ENCODE measurements around the gene PIK3CB.
"Not testable (repeated sequence)": the region's sequence is repeated elsewhere in the genome, so short reads cannot be mapped to it uniquely, and the experiment has no call there.

PIK3CB gene

GRCh38 chr3:138747225-138747624, 87.5 kb downstream of the PIK3CB start:
- no peak for DNase-seq (ENCODE audit: low spot score)

GRCh38 chr3:138740072-138740471, 94.7 kb downstream of the PIK3CB start:
- no peak for DNase-seq (ENCODE audit: low spot score)

- no peak for DNase-seq (ENCODE audit: low spot score)
Measured at GRCh38 chr3:138732456-138732855, 102.3 kb downstream of the PIK3CB start.

- peak; percentile 11 for DNase-seq (ENCODE audit: low spot score)
Measured at GRCh38 chr3:138726946-138727730, 107.6 kb downstream of the PIK3CB start.

- DNase-seq (ENCODE audit: low spot score) = not testable (repeated sequence)
Measured at GRCh38 chr3:138726042-138726441, 108.7 kb downstream of the PIK3CB start.

- no peak for DNase-seq (ENCODE audit: low spot score)
Measured at GRCh38 chr3:138725116-138725515, 109.6 kb downstream of the PIK3CB start.

GRCh38 chr3:138724443-138724842, 110.3 kb downstream of the PIK3CB start:
- DNase-seq (ENCODE audit: low spot score) = no peak

- DNase-seq (ENCODE audit: low spot score) = no peak
Measured at GRCh38 chr3:138718849-138719248, 115.9 kb downstream of the PIK3CB start.

GRCh38 chr3:138717348-138717747, 117.4 kb downstream of the PIK3CB start:
- no peak for DNase-seq (ENCODE audit: low spot score)

- DNase-seq (ENCODE audit: low spot score) = no peak
Measured at GRCh38 chr3:138712086-138712485, 122.6 kb downstream of the PIK3CB start.

- no peak for DNase-seq (ENCODE audit: low spot score)
Measured at GRCh38 chr3:138705675-138706074, 129.1 kb downstream of the PIK3CB start.

- peak; percentile 11 for DNase-seq (ENCODE audit: low spot score)
Measured at GRCh38 chr3:138696666-138697370, 137.9 kb downstream of the PIK3CB start.

GRCh38 chr3:138694287-138695007, 140.3 kb downstream of the PIK3CB start:
- DNase-seq (ENCODE audit: low spot score) = peak; percentile 75

- no peak for DNase-seq (ENCODE audit: low spot score)
Measured at GRCh38 chr3:138692152-138692551, 142.6 kb downstream of the PIK3CB start.

GRCh38 chr3:138691351-138691750, 143.4 kb downstream of the PIK3CB start:
- no peak for DNase-seq (ENCODE audit: low spot score)

GRCh38 chr3:138690036-138690435, 144.7 kb downstream of the PIK3CB start:
- no peak for DNase-seq (ENCODE audit: low spot score)

GRCh38 chr3:138688871-138689299, 145.8 kb downstream of the PIK3CB start:
- no peak for DNase-seq (ENCODE audit: low spot score)

- DNase-seq (ENCODE audit: low spot score) = peak; percentile 27
Measured at GRCh38 chr3:138687236-138687635, 147.5 kb downstream of the PIK3CB start.

GRCh38 chr3:138686771-138687221, 147.9 kb downstream of the PIK3CB start:
- DNase-seq (ENCODE audit: low spot score) = peak; percentile 42

- no peak for DNase-seq (ENCODE audit: low spot score)
Measured at GRCh38 chr3:138684396-138684795, 150.3 kb downstream of the PIK3CB start.

- DNase-seq (ENCODE audit: low spot score) = no peak
Measured at GRCh38 chr3:138682648-138683047, 152.1 kb downstream of the PIK3CB start.

GRCh38 chr3:138681463-138682220, 153.1 kb downstream of the PIK3CB start:
- DNase-seq (ENCODE audit: low spot score) = no peak
